Neural cell (in vitro differentiated cells): ENCODE results near the gene F7. TPM values are rescaled to one million over a fixed set of nuclear protein-coding genes. Genes with fewer than 3 reads are reported as not detected.

Experiments used
- H2AFZ ChIP-seq: fragments of 200-600, 300-800 bp; sonication (generic), shearing (Covaris generic); 2 replicates; pipeline ENCODE4 v1.6.0; 2014; ENCODE audit warnings: low read depth, mild to moderate bottlenecking, antibody characterized with exemption, low read length, moderate library complexity
- H3F3A ChIP-seq: fragments of 200-600 bp; shearing (Covaris generic); 2 replicates; pipeline ENCODE4 v1.6.1; 2016; ENCODE audit warnings: mild to moderate bottlenecking, moderate library complexity, mixed read lengths, antibody characterized with exemption, low read length; ENCODE audit not compliant: insufficient read depth, poor library complexity, severe bottlenecking
- H3K27ac ChIP-seq: fragments of 200-600, 300-800 bp; sonication (generic), shearing (Covaris generic); 2 replicates; pipeline ENCODE4 v1.5.1; 2014; ENCODE audit warnings: mild to moderate bottlenecking, low read length, moderate library complexity
- H3K27me3 ChIP-seq: fragments of 300-800, 200-600 bp; sonication (generic), shearing (Covaris generic); 2 replicates; pipeline ENCODE4 v1.6.0; 2014; ENCODE audit warnings: mild to moderate bottlenecking, low read depth, low read length, moderate library complexity; ENCODE audit not compliant: insufficient read depth
- H3K36me3 ChIP-seq: fragments of 300-800, 200-600 bp; sonication (generic), shearing (Covaris generic); 2 replicates; pipeline ENCODE4 v1.5.1; 2014; ENCODE audit warnings: mild to moderate bottlenecking, antibody characterized with exemption, low read length, moderate library complexity; ENCODE audit not compliant: insufficient read depth
- H3K4me2 ChIP-seq: fragments of 300-800, 200-600 bp; sonication (generic), shearing (Covaris generic); 2 replicates; pipeline ENCODE4 v1.6.0; 2014; ENCODE audit warnings: mild to moderate bottlenecking, low read length
- H3K4me3 ChIP-seq: fragments of 300-800, 200-600 bp; sonication (generic), shearing (Covaris generic); 2 replicates; pipeline ENCODE4 v1.5.1; 2014; ENCODE audit warnings: mild to moderate bottlenecking, low read length, moderate library complexity
- H3K79me2 ChIP-seq: fragments of 200-600 bp; shearing (Covaris generic); replicated peaks from 2 replicates; pipeline ENCODE4 v1.6.0; 2014; ENCODE audit warnings: mild to moderate bottlenecking, low read length, moderate library complexity; ENCODE audit not compliant: insufficient read depth
- H3K9ac ChIP-seq: fragments of 300-800, 200-600 bp; sonication (generic), shearing (Covaris generic); 2 replicates; pipeline ENCODE4 v1.6.1; 2016; ENCODE audit warnings: mild to moderate bottlenecking, low read length, mixed read lengths
- H3K9me2 ChIP-seq: fragments of 200-600 bp; shearing (Covaris generic); 2 replicates; pipeline ENCODE4 v1.6.1; 2016; ENCODE audit warnings: mild to moderate bottlenecking, low read length, mixed read lengths; ENCODE audit not compliant: insufficient read depth
- H3K9me3 ChIP-seq: fragments of 200-600, 300-800 bp; sonication (generic), shearing (Covaris generic); 2 replicates; pipeline ENCODE4 v1.6.1; 2016; ENCODE audit warnings: mild to moderate bottlenecking, mixed run types, low read length, moderate library complexity, mixed read lengths
- H4K20me1 ChIP-seq: fragments of 200-600 bp; shearing (Covaris generic); 2 replicates; pipeline ENCODE4 v1.6.1; 2016; ENCODE audit warnings: mild to moderate bottlenecking, mixed run types; ENCODE audit not compliant: insufficient read depth
- EP300 ChIP-seq: fragments of 450-650 bp; conservative IDR thresholded peaks from 2 replicates; pipeline ENCODE4 v1.6.1; 2014; ENCODE audit warnings: antibody characterized with exemption, mild to moderate bottlenecking, moderate library complexity; ENCODE audit not compliant: poor library complexity, severe bottlenecking
- EZH2 ChIP-seq: fragments of 200-600, 300-800 bp; shearing (Covaris generic), sonication (generic); IDR thresholded peaks from 2 replicates; pipeline ENCODE4 v1.6.1; 2014; ENCODE audit warnings: antibody characterized with exemption, low read length, borderline replicate concordance, mild to moderate bottlenecking; ENCODE audit not compliant: insufficient read depth, poor library complexity, severe bottlenecking
- MXI1 ChIP-seq: fragments of 450-650 bp; conservative IDR thresholded peaks from 2 replicates; pipeline ENCODE4 v1.6.1; 2014; ENCODE audit warnings: antibody characterized with exemption, mild to moderate bottlenecking; ENCODE audit not compliant: poor library complexity, severe bottlenecking
- POLR2AphosphoS5 ChIP-seq: IDR thresholded peaks from 2 replicates; pipeline ENCODE4 v1.6.1; 2012
- RAD21 ChIP-seq: fragments of 450-650 bp; conservative IDR thresholded peaks from 2 replicates; pipeline ENCODE4 v1.6.1; 2014; ENCODE audit warnings: antibody characterized with exemption, mild to moderate bottlenecking, moderate library complexity
- SMC3 ChIP-seq: fragments of 450-650 bp; conservative IDR thresholded peaks from 2 replicates; pipeline ENCODE4 v1.6.1; 2014; ENCODE audit warnings: antibody characterized with exemption, mild to moderate bottlenecking, moderate library complexity; ENCODE audit not compliant: poor library complexity
- TAF1 ChIP-seq: IDR thresholded peaks from 2 replicates; pipeline ENCODE4 v1.6.1; 2012; ENCODE audit warnings: low read depth
- polyA plus RNA-seq: library from polyadenylated mRNA; depleted of rRNA; stranded (reverse); fragments of >200 nt; gene quantifications from 2 replicates; pipeline ENCODE4 v1.2.3, GENCODE V29; 2014
- TF ChIP-seq, protein P1 (sequence below): fragments of 450-650 bp; IDR thresholded peaks from 2 replicates; pipeline ENCODE4 v1.5.1; 2014; ENCODE audit warnings: antibody characterized with exemption, mild to moderate bottlenecking, moderate library complexity; ENCODE audit not compliant: poor library complexity, severe bottlenecking
- TF ChIP-seq, protein P2 (sequence below): IDR thresholded peaks from 2 replicates; pipeline ENCODE4 v1.6.1; 2012; ENCODE audit warnings: borderline replicate concordance

The F7 gene
- polyA plus RNA-seq, 1 donor from 2014 or later: 0.32 TPM

DNA sequence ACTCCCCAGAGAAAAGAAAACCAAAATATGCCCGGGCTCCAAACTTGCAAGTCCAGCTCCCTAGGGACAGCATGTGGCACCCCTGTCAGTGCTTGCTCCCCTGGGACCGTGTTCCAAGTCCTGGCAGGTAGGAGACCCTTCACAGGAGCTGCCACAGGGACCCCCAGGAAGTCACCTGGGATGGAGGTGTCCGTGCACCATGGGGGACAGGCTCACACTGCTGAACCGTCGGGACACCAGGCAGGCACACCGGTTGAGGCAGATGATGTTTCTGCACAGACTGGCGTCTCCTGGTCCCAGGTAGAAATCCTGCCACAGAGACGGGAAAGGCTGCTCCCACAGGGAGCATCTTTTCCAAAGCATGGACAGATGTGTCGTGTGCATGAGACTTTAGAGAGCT, 41.2 kb downstream of the F7 start:
- no peak overlapping the region for H3K4me3 ChIP-seq

DNA sequence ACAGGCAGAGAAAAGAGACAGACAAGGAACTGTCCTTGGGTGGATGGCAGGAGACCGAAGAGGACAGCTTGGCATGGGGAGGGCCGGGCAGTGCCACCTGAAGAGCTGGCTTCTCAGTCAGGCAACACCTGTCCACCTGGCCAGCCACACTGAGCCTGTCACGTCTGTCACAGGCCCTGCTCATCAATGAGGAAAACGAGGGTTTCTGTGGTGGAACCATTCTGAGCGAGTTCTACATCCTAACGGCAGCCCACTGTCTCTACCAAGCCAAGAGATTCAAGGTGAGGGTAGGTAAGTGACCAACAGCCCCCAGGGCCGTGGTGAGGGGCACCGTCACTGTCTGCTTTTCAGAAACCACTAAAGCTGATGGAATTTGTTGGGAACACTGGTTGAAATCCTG, 41.6 kb downstream of the F7 start:
- Histone ChIP-seq H3K4me2 (no peak overlapping the region), H3K27ac (no peak overlapping the region), H3K4me3 (no peak overlapping the region), H3F3A (no peaks in the 10 kb centered on the region), H3K9me3 (no peaks in the 10 kb centered on the region), H3K9ac (no peak overlapping the region), H3K79me2 (no peaks in the 10 kb centered on the region), H3K27me3 (peaks cover 2% of the 10 kb centered on the region), H3K9me2 (no peaks in the 10 kb centered on the region), H4K20me1 (no peaks in the 10 kb centered on the region), H2AFZ (no peak overlapping the region), H3K36me3 (no peaks in the 10 kb centered on the region)
- TF ChIP-seq MXI1: no peak
- TF ChIP-seq EZH2: no peak
- TF ChIP-seq EP300: no peak
- TF ChIP-seq, protein P1, sequence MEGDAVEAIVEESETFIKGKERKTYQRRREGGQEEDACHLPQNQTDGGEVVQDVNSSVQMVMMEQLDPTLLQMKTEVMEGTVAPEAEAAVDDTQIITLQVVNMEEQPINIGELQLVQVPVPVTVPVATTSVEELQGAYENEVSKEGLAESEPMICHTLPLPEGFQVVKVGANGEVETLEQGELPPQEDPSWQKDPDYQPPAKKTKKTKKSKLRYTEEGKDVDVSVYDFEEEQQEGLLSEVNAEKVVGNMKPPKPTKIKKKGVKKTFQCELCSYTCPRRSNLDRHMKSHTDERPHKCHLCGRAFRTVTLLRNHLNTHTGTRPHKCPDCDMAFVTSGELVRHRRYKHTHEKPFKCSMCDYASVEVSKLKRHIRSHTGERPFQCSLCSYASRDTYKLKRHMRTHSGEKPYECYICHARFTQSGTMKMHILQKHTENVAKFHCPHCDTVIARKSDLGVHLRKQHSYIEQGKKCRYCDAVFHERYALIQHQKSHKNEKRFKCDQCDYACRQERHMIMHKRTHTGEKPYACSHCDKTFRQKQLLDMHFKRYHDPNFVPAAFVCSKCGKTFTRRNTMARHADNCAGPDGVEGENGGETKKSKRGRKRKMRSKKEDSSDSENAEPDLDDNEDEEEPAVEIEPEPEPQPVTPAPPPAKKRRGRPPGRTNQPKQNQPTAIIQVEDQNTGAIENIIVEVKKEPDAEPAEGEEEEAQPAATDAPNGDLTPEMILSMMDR: no peak
- TF ChIP-seq POLR2AphosphoS5: no peak
- TF ChIP-seq, protein P2, sequence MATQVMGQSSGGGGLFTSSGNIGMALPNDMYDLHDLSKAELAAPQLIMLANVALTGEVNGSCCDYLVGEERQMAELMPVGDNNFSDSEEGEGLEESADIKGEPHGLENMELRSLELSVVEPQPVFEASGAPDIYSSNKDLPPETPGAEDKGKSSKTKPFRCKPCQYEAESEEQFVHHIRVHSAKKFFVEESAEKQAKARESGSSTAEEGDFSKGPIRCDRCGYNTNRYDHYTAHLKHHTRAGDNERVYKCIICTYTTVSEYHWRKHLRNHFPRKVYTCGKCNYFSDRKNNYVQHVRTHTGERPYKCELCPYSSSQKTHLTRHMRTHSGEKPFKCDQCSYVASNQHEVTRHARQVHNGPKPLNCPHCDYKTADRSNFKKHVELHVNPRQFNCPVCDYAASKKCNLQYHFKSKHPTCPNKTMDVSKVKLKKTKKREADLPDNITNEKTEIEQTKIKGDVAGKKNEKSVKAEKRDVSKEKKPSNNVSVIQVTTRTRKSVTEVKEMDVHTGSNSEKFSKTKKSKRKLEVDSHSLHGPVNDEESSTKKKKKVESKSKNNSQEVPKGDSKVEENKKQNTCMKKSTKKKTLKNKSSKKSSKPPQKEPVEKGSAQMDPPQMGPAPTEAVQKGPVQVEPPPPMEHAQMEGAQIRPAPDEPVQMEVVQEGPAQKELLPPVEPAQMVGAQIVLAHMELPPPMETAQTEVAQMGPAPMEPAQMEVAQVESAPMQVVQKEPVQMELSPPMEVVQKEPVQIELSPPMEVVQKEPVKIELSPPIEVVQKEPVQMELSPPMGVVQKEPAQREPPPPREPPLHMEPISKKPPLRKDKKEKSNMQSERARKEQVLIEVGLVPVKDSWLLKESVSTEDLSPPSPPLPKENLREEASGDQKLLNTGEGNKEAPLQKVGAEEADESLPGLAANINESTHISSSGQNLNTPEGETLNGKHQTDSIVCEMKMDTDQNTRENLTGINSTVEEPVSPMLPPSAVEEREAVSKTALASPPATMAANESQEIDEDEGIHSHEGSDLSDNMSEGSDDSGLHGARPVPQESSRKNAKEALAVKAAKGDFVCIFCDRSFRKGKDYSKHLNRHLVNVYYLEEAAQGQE: no peak
- no peak for TF ChIP-seq RAD21
- no peak for TF ChIP-seq TAF1

More for the DNA sequence above, 41.2 kb downstream of the F7 start:
- H3K9me3 ChIP-seq: no peaks in the 10 kb centered on the region
- no peak for TF ChIP-seq POLR2AphosphoS5
- no peak for TF ChIP-seq EP300
- TF ChIP-seq EZH2: no peak
- TF ChIP-seq SMC3: no peak
- TF ChIP-seq RAD21: no peak
- H3K9ac ChIP-seq: no peak overlapping the region
- H3K27ac ChIP-seq: no peak overlapping the region
- H4K20me1 ChIP-seq: no peaks in the 10 kb centered on the region
- no peaks in the 10 kb centered on the region for H3F3A ChIP-seq
- H3K4me2 ChIP-seq: no peak overlapping the region
- H3K27me3 ChIP-seq: no peaks in the 10 kb centered on the region
- no peaks in the 10 kb centered on the region for H3K36me3 ChIP-seq
- H2AFZ ChIP-seq: no peak overlapping the region
- H3K9me2 ChIP-seq: no peaks in the 10 kb centered on the region
- no peaks in the 10 kb centered on the region for H3K79me2 ChIP-seq

DNA sequence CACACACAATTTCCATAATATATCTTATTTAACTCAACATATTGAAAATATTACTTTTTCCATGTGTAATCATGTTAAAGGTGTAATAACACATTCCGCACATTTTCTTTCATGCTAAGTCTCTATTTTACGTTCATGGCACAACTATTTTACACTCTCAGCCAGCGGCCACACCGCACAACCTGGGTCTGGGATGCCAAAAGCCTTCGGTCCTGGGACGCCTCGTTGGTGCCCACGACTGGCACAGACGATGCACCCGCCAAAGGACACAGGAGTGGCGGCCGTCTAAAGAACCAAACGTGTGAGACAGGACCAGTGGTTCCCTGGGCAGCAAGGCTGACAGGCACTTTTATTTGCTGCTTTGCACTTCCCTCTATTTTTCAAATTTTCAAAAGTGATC, 42.8 kb downstream of the F7 start:
- no peak overlapping the region for H3K4me2 ChIP-seq
- H3K9me2 ChIP-seq: no peaks in the 10 kb centered on the region
- no peaks in the 10 kb centered on the region for H3F3A ChIP-seq
- no peak overlapping the region for H3K27ac ChIP-seq
- no peak overlapping the region for H3K4me3 ChIP-seq
- no peaks in the 10 kb centered on the region for H3K36me3 ChIP-seq
- no peaks in the 10 kb centered on the region for H4K20me1 ChIP-seq
- no peak for TF ChIP-seq TAF1
- no peak for TF ChIP-seq MXI1
- TF ChIP-seq, protein P2: no peak
- TF ChIP-seq, protein P1: no peak
- TF ChIP-seq EP300: no peak
- no peak for TF ChIP-seq SMC3
- TF ChIP-seq EZH2: no peak
- no peak for TF ChIP-seq RAD21
- no peak for TF ChIP-seq POLR2AphosphoS5
- H2AFZ ChIP-seq: no peak overlapping the region
- H3K79me2 ChIP-seq: no peaks in the 10 kb centered on the region
- no peaks in the 10 kb centered on the region for H3K9me3 ChIP-seq
- H3K27me3 ChIP-seq: peaks cover 14% of the 10 kb centered on the region
- H3K9ac ChIP-seq: no peak overlapping the region
